HG02588 (cell line): ENCODE data around the gene LELP1.
"Not testable (repeated sequence)": the region's sequence is repeated elsewhere in the genome, so short reads cannot be mapped to it uniquely, and the experiment has no call there.

Experiments
- ATAC-seq: cut with Tn5 transposase; IDR thresholded peaks from one replicate; pipeline ENCODE4 v1.9.1; 2021; ENCODE audit warnings: mild to moderate bottlenecking, moderate library complexity; ENCODE audit not compliant: unreplicated experiment

Gene LELP1

DNA sequence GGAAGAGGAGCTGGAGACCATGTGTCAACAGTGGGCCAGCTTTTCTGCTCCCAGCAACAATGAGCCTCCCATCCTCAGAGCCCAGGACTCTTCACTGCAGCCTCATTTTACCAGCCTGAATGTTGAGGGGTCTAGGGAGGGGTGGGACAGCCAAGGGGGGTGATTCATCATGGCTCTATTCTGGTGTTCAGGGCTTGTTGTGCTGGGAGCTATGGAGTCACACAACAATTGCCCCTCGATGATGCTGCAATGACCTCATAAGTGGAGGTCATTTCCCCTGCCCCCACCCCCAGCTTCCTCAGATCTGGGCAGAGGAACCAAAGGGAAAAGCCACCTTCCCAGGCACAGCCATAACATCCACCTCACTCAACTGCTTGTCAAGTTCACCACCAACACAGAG is at the start of gene LELP1:
Gene LELP1 (plus strand): TSS at position 301 of the 400 bp plus-strand sequence. CDS start 1,278 bp downstream, outside the sequence.
- ATAC-seq, result no peak

DNA sequence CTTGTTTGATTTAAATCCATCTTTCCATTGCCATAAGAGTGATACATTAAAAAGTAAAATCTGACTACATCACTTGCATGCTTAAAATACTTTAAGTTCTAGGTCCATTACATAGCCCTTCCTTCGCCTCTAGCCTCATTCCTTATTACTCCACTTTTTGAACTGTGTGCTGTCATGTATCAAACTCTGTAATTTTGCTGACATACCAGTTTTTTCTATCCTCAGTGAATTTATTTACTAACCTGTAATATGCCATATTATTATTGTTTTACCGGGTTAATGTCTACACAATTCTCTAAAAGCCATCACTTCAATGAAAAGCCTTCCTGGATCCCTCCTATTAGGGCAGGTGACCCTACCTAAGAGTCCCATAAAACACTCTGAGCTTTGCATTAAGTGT is 47.7 kb upstream of the LELP1 start:
- no peak for ATAC-seq

DNA sequence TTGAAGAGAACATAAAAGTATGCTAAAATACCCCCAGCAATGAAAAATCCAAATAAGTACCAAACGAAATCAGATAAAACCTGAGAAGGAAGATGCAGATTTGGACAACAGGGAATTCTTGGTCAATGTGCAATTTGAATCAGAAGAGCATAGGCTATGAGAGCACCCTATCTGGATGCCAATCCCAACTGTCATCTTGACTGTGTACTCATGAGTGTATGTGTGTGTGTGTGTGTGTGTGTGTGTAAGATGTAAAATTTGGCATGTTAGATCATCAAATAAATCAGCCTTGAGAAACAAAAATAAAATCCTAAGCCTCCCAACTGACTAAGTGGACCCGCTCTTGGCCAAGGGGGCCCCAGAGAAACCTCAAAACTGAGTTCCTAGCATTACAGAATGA is 34.5 kb upstream of the LELP1 start:
- no peak for ATAC-seq

DNA sequence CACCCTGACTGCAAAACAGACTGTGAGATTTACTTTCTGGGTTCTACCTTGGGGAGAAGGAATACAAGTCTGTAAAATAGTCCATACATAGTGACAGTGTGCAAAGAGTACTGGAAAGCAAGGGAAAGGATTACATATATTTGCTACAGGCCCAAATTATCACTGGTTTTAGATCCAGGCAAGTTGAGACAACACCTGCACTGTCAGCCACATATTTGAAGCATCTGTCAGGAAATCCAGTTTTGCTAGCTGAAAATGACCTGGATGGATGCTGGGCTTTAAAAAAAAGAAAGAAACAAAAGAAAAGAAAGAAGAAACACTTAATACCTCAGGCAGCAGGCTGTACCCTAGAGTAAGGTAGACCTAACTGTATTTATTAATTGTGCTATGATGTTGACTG is 28.6 kb upstream of the LELP1 start:
- ATAC-seq, result no peak

DNA sequence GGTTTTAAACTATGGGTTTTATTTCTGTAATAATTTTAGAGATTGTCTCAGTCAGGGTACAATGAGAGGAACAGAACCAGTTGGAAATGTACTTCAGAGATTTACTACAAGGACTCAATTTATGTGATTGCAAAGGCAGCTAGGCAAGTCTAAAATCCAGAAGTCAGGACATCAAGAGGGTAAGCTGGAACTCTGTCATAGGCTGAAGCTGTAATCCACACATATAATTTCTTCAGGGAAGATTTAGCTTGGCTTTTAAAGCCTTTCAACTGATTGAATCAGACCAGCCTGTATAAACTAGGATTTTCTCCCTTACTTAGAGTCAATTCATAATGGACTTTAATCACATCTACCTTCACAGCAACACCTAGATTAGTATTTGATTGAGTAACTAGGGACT is 24.3 kb upstream of the LELP1 start:
- ATAC-seq, result no peak

DNA sequence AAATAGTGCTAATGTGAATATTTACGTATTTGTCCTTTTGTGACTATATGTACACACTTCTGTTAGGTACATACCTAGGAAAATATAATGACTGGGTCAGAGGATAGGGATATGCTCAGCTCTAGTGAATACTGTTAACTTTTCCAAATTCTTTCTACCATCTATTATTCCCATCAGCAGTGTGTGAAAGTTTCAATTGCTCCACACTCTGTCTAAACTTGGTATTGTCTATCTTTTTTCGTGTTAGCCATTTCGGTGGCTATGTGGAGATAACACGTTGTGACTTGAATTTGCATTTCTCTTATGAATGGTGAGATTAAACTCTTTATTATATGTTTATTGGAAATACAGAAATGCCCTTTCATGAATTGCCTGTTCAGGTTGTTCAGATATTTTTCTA is 22.7 kb upstream of the LELP1 start:
- no peak for ATAC-seq

DNA sequence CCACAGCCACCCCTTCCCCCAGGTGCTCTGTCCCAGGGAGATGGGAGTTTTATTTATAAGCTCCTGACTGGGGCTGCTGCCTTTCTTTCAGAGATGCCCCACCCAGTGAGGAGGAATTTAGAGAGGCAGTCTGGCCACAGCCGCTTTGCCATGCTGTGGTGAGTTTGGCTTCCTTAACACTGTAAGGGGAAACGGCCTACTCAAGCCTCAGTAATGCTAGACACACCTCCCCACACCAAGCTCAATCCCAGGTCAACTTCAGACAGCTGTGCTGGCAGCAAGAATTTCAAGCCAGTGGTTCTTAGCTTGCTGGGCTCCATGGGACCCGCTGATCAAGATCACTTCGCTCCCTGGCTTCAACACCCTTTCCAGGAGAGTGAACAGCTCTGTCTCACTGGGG is 14.9 kb upstream of the LELP1 start:
- not testable (repeated sequence) for ATAC-seq

DNA sequence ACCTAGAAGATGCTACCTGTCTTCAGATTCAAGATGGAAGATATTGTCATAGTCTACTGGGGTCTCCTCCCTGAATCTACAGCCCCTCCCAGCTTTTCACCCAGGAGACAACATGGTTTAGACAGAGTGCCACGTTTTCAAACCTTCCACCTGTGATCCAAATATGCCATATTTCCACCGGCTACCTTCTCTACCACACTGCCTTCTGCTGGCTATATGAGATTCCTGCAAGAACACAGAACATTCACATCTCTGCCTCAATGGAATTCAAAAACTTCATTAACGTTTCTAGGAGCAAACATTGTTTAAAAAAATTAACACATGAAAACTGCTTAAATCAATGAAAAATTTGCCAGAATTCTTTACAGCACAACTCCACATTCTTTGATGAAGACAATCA is 12.9 kb upstream of the LELP1 start:
- no peak for ATAC-seq

DNA sequence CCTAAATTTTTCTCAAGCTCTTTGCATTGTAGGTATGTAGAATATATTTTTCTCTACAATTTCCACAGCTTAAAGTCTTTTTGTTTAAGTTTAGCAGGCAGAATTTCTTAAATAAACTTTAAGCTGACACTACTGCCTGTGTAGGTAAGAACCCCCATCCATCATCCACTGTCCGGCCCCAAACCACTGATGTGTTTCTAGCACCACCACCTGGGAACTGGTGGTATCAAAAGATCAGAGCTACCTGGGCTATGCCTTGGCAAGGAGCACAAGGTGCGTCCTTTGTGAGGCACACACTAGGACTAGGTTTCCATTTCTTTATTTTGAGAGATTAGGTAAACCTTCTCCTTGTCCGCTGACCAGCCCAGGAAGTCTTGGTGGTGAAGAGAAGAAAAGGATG is 10.5 kb upstream of the LELP1 start:
- no peak for ATAC-seq

DNA sequence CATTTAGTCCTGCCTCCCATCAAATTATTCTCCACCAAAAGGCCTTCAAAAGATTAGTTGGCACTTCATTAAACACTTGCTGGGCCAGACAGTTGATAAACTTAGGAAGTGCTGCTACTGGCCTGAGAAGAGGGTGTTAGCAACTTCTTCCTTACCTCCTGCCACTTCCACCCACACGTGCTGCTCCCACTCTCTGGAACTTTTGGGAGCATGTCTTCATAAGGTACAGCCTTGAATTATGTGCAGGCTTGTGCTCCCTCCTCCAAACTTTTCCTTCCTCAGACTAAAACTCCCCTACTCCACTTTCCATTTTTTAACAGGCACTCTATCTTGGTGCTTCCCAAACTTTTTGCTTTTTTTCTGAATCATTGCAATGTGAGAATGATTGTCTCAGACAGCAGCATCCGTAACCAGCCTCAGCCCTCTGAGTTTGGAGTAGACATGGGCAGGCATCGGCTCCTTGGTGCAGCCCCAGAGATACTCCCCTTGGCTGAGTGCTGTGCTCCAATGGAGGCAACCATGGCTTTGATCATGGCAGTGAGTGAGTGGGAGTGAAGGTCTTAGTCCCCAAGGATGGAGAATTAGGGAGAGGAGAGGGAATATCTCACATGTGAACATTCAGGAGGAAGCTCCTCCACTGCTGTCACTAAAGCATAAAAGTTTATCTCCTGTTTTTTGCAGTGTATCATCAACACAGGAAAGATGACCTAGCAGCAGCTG is 8.7 kb upstream of the LELP1 start:
- no peak for ATAC-seq

DNA sequence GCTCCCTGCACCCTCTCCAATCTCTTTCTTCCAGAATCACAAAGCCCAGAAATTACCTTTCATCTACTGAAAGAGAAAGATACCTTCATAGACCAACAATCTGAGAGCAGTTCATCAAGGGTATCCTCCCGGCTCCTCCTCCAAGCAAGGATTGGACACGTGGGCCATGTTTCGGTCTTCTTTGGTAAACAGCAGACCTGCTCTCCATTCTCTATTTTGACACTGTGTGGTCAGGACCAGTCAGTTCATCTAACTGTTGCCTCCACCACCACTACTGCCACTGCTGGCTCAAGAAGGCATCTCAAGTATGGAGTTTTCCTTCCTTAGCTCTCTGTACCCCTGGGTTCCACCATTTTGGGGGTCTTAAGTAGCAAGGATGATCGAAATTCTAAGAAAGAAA is 8.0 kb upstream of the LELP1 start:
- no peak for ATAC-seq

DNA sequence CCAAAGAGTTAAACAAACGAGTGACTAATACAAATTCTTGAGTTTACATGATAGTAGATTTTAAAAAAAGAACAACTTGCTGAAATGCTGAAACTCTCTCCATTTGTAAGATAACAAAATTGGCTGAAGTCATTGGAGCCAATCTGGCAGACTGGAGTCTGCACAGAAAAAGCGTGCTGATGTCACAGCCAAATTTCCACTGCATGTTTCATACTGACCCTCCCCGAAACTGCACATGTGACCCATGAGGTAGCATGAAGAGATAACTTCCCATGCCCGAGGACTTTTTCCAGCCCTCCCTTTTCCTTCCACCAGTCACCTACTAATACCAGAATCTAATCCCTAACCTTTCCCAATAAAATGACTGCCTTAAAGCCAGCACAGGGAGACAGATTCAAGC is 1.2 kb upstream of the LELP1 start:
- no peak for ATAC-seq

DNA sequence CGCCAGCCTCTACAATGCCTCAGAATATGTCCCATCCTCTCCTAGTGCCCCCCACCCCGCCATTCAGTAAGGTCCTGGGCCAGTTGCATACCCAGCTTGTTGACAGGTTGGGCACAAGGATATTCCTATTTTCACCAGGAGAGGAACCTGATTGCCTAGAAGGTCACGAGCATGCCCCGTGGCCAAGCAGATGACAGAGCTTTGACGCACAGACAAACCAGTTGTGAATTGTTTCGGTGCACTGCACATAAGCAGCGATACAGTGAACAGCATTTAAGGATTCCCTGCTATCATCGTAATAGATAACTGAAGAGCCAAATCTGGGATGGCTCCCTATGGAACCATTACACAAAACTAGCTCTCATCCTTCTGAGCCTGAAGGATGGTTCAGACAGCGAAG is 3.4 kb downstream of the LELP1 start:
- no peak for ATAC-seq

DNA sequence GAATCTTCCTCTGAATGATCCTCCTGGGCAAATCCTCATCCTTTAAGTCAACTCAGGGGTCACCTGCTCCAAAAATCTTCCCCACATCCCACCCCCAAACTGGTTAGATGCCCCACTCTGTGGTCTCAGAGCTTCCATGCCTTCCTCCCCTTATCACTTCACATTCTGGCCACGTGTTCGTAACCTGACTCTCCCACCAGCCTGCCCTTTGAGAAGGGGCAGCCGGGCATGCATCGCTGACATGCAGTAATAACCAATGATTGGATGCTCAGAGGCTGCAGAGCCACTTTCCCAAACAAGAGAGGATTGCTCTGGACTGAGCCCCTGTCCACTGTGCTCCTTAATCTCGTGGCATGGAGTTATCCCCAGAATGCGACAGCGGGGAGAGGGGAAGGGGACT is 7.0 kb downstream of the LELP1 start:
- ATAC-seq, result no peak

DNA sequence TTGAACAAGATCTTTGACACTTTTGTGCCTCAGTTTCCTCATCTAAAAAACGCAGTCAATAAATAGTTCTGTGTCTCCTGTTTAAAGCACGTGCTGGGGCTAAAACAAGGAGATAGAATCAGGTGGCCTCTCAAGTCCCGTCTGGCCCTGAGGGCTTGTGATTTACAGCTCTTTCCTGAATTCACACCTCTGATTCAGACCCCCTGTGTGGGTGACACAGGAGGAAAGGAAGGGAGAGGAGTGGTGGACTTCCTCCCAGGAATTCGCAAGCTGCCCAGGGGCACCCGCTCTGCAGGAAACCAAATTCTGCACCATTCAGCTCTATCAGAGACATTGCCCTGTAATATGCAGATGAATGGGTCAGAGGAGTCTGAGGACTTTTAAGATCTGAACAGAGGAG is 9.0 kb downstream of the LELP1 start:
- ATAC-seq, result no peak

DNA sequence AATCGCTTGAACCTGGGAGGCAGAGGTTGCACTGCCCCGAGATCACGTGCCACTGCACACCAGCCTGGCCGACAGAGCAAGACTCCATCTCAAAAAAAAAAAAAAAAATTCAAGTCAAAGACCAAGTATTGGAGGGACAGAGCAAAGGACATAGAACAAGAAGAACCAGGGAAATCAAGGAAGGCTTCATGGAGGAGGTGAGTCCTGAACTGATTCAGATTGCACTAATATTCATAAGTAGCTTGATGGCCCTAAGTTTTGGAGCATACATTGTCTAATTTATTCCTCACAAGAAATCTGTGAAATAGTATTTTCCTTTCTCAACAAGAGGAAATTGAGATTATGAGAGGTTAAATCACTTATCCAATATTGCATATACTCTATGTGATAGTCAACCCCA is 10.3 kb downstream of the LELP1 start:
- no peak for ATAC-seq

DNA sequence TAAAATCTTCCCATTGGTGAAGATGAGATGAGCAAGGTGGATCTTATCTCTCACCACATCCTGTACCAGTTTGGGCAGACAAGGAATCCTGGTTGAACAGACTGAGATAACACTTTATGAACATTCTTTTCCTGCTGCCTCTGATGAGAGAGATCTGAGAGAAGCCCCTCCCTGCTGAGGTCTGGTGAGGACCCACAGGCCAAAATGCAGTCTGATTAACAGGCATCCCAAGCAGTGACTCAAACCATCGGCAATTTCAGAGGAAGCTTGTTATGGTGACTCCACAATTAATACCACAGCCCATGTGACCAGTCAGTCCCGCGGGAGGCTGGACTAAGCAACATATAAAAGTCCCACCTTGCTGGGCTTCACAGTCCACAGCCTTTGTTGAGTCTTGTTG is 14.0 kb downstream of the LELP1 start, which contains the start of gene PRR9:
Gene PRR9 (plus strand): TSS at position 373 of the 400 bp plus-strand sequence. CDS start 561 bp downstream, outside the sequence.
- ATAC-seq, result no peak

DNA sequence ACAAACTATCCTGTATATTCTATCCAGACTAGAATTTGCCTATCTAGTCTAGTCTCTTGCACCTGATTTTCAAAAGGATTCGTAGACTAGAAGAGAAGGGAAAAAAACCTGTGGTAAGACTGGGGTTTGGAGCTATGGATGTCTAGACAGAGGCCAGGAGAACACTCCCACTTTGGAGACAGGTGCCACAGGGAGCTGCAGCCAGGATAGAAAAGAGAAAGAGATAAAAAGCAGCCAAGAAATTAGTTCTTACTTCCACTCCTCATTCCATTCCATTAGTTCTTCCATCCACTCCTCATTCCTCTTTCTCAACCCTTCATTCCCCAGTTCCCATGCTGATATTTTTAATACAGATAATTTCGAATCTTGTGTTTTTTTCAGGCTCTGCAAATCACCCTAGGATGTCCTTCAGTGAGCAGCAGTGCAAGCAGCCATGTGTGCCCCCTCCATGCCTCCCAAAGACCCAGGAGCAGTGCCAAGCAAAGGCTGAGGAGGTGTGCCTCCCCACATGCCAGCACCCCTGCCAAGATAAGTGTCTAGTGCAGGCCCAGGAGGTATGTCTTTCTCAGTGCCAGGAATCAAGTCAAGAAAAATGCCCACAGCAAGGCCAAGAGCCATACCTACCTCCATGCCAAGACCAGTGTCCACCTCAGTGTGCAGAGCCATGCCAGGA is 14.7 kb downstream of the LELP1 start:
- ATAC-seq, result no peak

DNA sequence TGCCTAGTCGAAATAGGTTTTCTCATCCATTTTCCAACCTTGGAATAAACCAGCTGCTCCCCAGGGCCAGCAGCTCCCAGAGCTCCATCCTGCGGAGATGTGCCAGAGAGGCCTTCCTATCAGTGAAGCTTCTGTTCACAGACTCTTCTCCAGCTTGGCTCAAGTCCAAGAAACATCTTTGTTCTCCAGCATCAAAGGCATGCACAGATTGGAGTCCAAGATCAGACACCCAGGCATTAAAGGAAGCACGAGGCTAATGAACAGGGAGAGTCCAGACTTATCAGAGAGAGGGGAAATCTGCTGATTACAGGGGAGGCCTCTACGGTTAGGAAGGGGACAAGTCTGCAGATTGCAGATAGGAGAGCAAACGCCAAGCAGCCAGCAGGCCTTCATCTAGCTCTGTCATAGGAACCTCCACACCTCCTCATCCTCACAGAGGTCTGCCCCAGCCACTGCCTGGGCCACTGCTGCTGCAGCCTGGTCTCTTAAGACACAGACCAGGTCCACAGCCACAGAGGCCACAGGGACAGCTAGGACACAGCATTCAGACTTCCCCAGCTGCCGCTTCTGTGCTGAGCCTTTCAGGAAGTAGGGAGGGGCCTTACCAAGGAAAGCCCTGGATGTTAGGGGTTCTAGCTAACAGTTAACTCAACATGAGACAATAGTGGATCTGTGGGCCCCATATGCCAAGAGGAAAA is 17.5 kb downstream of the LELP1 start:
- no peak for ATAC-seq

DNA sequence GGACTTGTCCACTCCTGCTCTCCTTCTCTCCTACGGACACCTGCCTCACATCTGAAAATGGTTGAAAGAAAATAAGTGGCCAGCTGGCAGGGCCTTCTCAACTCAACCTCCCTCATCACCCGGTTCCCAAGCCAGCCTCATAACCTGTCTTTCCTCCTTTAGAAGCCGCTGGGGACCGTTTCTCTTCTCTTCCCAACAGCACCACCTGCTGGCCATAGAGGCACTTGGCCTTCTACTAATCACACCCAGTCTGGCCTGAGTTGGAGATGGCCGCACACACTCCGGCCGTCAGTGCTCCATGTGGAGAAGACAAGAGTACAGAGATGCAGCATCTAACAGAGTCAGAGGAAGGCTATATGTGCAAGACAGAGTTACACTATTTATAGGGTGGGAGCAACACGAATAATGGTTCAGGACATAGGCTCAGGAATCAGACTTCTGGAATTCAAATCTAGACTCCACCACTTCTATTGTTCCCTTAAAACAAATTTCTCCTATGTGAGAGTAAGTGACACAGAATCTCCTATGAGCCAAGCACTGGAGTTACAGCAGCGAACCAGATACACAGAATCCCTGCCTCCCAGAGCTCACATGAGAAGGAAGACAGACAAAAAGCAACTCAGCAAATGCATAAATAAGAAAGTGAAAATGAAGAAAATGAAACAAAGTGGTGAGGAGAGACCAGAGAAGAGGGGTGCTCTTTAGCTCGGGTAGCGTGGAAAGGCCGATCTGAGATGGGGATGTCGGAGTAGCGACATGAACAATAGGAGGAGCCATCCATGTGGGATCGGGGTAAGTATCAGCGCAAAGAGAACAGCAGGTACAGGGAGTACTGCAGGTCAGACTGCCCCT is 20.0 kb downstream of the LELP1 start:
- peak; percentile 78 for ATAC-seq

DNA sequence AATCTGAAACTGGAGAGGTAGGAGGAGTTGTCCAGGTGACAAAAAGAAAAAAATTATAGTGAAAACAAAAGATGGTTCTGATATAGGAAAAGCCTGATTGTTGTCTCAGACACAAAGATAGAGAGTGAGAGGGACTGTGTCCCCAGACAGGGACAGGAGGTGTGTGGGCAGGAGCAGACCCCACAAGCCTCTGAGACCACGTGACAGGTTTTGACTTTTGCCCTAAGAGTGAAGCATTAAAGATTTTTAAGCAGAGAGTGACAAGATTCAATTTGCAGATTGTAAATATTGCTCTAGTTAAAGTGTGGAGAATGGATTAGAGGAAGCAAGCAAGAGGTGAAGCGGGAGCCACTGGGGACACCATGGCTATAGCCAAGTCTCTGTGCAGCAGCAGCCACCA is 24.6 kb downstream of the LELP1 start:
- ATAC-seq, result no peak
